PC-3 (cell line): Measurements from ENCODE around the gene FSD1. TPM values are rescaled to one million over a fixed set of nuclear protein-coding genes. Genes with fewer than 3 reads are reported as not detected.

Experiments
- ATAC-seq: fragments of 200-7000 bp; cut with Tn5 transposase; 2 replicates; pipeline ENCODE4 v1.9.1; 2020; ENCODE audit warnings: mild to moderate bottlenecking, moderate library complexity
- BruUV-seq: library from RNA; stranded (reverse); fragments of 400-500 nt; replicated peaks from 2 replicates; lab custom pipeline; 2021; lab: Mats Ljungman, UMichigan
- CTCF ChIA-PET: fragments of 300-600 bp; sonication (Branson Sonifier 250); formaldehyde crosslinking; loops from one replicate; lab custom pipeline; 2022; ENCODE audit warnings: antibody characterized with exemption; lab: Charles Lee
- POLR2A ChIA-PET: fragments of 300-600 bp; sonication (Branson Sonifier 250); formaldehyde crosslinking; loops from one replicate; lab custom pipeline; 2022; ENCODE audit warnings: antibody characterized with exemption; ENCODE audit not compliant: unreplicated experiment; lab: Charles Lee
- DNase-seq: peaks from one replicate; pipeline ENCODE4 v3.0.0-alpha.2; 2015
- H2AFZ ChIP-seq: fragments of 300-600 bp; sonication (generic); 2 replicates; pipeline ENCODE4 v1.6.0; 2016; ENCODE audit warnings: antibody characterized with exemption, low read length
- H3F3A ChIP-seq: fragments of 300-600 bp; sonication (generic); one replicate; pipeline ENCODE4 v1.6.0; 2017; ENCODE audit warnings: antibody characterized with exemption, low read length, control low read depth, mild to moderate bottlenecking; ENCODE audit not compliant: unreplicated experiment
- H3K27ac ChIP-seq: fragments of 300-600 bp; sonication (generic); 2 replicates; pipeline ENCODE4 v1.5.1; 2016; ENCODE audit warnings: mild to moderate bottlenecking, low read length
- H3K27me3 ChIP-seq: fragments of 300-600 bp; sonication (generic); 2 replicates; pipeline ENCODE4 v1.6.1; 2016; ENCODE audit warnings: low read length, mixed read lengths
- H3K36me3 ChIP-seq: fragments of 300-600 bp; sonication (generic); 2 replicates; pipeline ENCODE4 v1.6.1; 2016; ENCODE audit warnings: low read depth, mixed run types, low read length, mixed read lengths
- H3K4me1 ChIP-seq: fragments of 300-600 bp; sonication (generic); 2 replicates; pipeline ENCODE4 v1.5.1; 2016; ENCODE audit warnings: low read length; ENCODE audit not compliant: insufficient read depth
- H3K4me2 ChIP-seq: fragments of 300-600 bp; sonication (generic); 2 replicates; pipeline ENCODE4 v1.6.0; 2016; ENCODE audit warnings: low read length
- H3K4me3 ChIP-seq: fragments of 300-600 bp; sonication (generic); 2 replicates; pipeline ENCODE4 v1.5.1; 2016; ENCODE audit warnings: mild to moderate bottlenecking, low read length, mixed read lengths
- H3K79me2 ChIP-seq: fragments of 300-600 bp; sonication (generic); 2 replicates; pipeline ENCODE4 v1.6.1; 2017; ENCODE audit warnings: low read length, mixed read lengths
- H3K9ac ChIP-seq: fragments of 300-600 bp; sonication (generic); 2 replicates; pipeline ENCODE4 v1.6.0; 2016; ENCODE audit warnings: mild to moderate bottlenecking, low read length
- H3K9me2 ChIP-seq: fragments of 300-600 bp; sonication (generic); replicated peaks from 2 replicates; pipeline ENCODE4 v1.6.1; 2016; ENCODE audit warnings: mixed run types, low read length, mixed read lengths
- H3K9me3 ChIP-seq: fragments of 300-600 bp; sonication (generic); 2 replicates; pipeline ENCODE4 v1.6.1; 2016; ENCODE audit warnings: low read length, mixed read lengths
- H4K20me1 ChIP-seq: fragments of 300-600 bp; sonication (generic); 2 replicates; pipeline ENCODE4 v1.6.1; 2016; ENCODE audit warnings: low read length, mixed read lengths
- CTCF ChIP-seq: fragments of 300-600 bp; sonication (generic); conservative IDR thresholded peaks from 2 replicates; pipeline ENCODE4 v1.5.1; 2017; ENCODE audit warnings: antibody characterized with exemption, low read depth, mild to moderate bottlenecking, low read length
- EZH2 ChIP-seq: fragments of 300-600 bp; sonication (generic); IDR thresholded peaks from one replicate; pipeline ENCODE4 v1.6.1; 2017; ENCODE audit warnings: antibody characterized with exemption, mild to moderate bottlenecking, low read length; ENCODE audit not compliant: unreplicated experiment
- EZH2phosphoT487 ChIP-seq: fragments of 300-600 bp; sonication (generic); IDR thresholded peaks from 2 replicates; pipeline ENCODE4 v1.6.1; 2018; ENCODE audit warnings: mild to moderate bottlenecking, antibody characterized with exemption, low read length, borderline replicate concordance
- intact Hi-C: fragments of 100-400 bp; cut with micrococcal nuclease; formaldehyde crosslinking; loops from 2 replicates; pipeline ENCODE4 v1.9.0; 2023
- total RNA-seq: library from RNA; depleted of rRNA; stranded (reverse); fragments of >200 nt; gene quantifications from 2 replicates; pipeline ENCODE4 v1.2.3, GENCODE V29; 2014

The FSD1 gene
- total RNA-seq, 1 experiment from 2014 or later, result 8.7 TPM

GRCh38 chr19:4267901-4268815 lies 36.2 kb upstream of the FSD1 start:
- DNase-seq (no peak), ATAC-seq (no peak)
- ChIA-PET CTCF (interaction anchor here (1.7 to 2.0 kb wide), 2 partner anchors 75 to 84 kb away, joined by 10 to 23 read pairs; partner anchors contain the start of gene MPND), POLR2A (interaction anchor here (0.6 kb wide), 1 partner anchor 107 kb away, joined by 3 read pairs; no protein-coding TSS in a partner anchor)
- TF ChIP-seq EZH2, result no peak
- no peak for TF ChIP-seq EZH2phosphoT487
- no peak for TF ChIP-seq CTCF
- intact Hi-C loops, result loop anchor here (5.0 kb wide), 1 partner anchor 84 kb away; no protein-coding TSS in a partner anchor
- Histone ChIP-seq H3K4me3 (no peak overlapping the region), H3K9ac (no peak overlapping the region), H3K9me2 (no peaks in the 10 kb centered on the region), H2AFZ (no peak overlapping the region), H3K36me3 (peaks cover 5% of the 10 kb centered on the region; the same call in 1 of the 2 replicates), H3K27ac (no peak overlapping the region), H4K20me1 (no peaks in the 10 kb centered on the region), H3K4me2 (no peak overlapping the region), H3K9me3 (no peaks in the 10 kb centered on the region), H3K79me2 (no peaks in the 10 kb centered on the region), H3F3A (no peaks in the 10 kb centered on the region), H3K4me1 (no peaks in the 10 kb centered on the region), H3K27me3 (no peaks in the 10 kb centered on the region)
- BruUV-seq, result no TSS peak

- intact Hi-C loops, result loop anchor here (5.0 kb wide), 1 partner anchor 83 kb away; no protein-coding TSS in a partner anchor
- ATAC-seq (no peak), DNase-seq (no peak)
- H3K36me3 ChIP-seq, result peaks cover 5% of the 10 kb centered on the region; the same call in 1 of the 2 replicates
- no peak overlapping the region for H2AFZ ChIP-seq
- BruUV-seq, result no TSS peak
- ChIA-PET CTCF (no interaction called here), POLR2A (no interaction called here)
- TF ChIP-seq CTCF (no peak), EZH2 (no peak), EZH2phosphoT487 (no peak)
- no peaks in the 10 kb centered on the region for H3K4me1 ChIP-seq
- H3F3A ChIP-seq, result no peaks in the 10 kb centered on the region
- no peaks in the 10 kb centered on the region for H4K20me1 ChIP-seq
- no peak overlapping the region for H3K27ac ChIP-seq
- no peaks in the 10 kb centered on the region for H3K27me3 ChIP-seq
- no peaks in the 10 kb centered on the region for H3K9me3 ChIP-seq
- no peak overlapping the region for H3K4me3 ChIP-seq
- H3K9me2 ChIP-seq, result no peaks in the 10 kb centered on the region
- H3K79me2 ChIP-seq, result no peaks in the 10 kb centered on the region
- no peak overlapping the region for H3K4me2 ChIP-seq
- no peak overlapping the region for H3K9ac ChIP-seq
Observed at GRCh38 chr19:4268816-4269430, 35.5 kb upstream of the FSD1 start.
